ENCODE data around the gene TPR.
A peak's percentile ranks its signal among the peaks of the same experiment; 100 is the strongest.

The TPR gene

GRCh38 chr1:186330758-186331157 is 44.3 kb downstream of the TPR start:
- DNase-seq (ENCODE audit: low spot score): no peak
- no peak for FAIRE-seq

- no peak for FAIRE-seq
- no peak for DNase-seq (ENCODE audit: low spot score)
These were observed 47.7 kb downstream of the TPR start for GRCh38 chr1:186327331-186327730.

- DNase-seq (ENCODE audit: low spot score) (no peak), FAIRE-seq (no peak)
These were observed 49.0 kb downstream of the TPR start for GRCh38 chr1:186326009-186326408.

GRCh38 chr1:186325239-186325638 is 49.8 kb downstream of the TPR start:
- DNase-seq (ENCODE audit: low spot score): no peak
- no peak for FAIRE-seq

- DNase-seq (ENCODE audit: low spot score): no peak
- no peak for FAIRE-seq
These were observed 51.2 kb downstream of the TPR start for GRCh38 chr1:186323865-186324264.

GRCh38 chr1:186315570-186315969 is 59.5 kb downstream of the TPR start:
- DNase-seq (ENCODE audit: low spot score): no peak
- FAIRE-seq: no peak

- no peak for FAIRE-seq
- DNase-seq (ENCODE audit: low spot score): no peak
These were observed 63.5 kb downstream of the TPR start for GRCh38 chr1:186311375-186312051.

GRCh38 chr1:186310307-186310706 is 64.7 kb downstream of the TPR start:
- DNase-seq (ENCODE audit: low spot score) (no peak), FAIRE-seq (no peak)

- DNase-seq (ENCODE audit: low spot score) (no peak), FAIRE-seq (no peak)
These were observed 66.6 kb downstream of the TPR start for GRCh38 chr1:186308264-186309060.

GRCh38 chr1:186307445-186307844 is 67.6 kb downstream of the TPR start:
- DNase-seq (ENCODE audit: low spot score): no peak
- FAIRE-seq: no peak

GRCh38 chr1:186306533-186306932 is 68.5 kb downstream of the TPR start:
- FAIRE-seq (no peak), DNase-seq (ENCODE audit: low spot score) (no peak)

GRCh38 chr1:186304982-186305949 is 69.8 kb downstream of the TPR start:
- FAIRE-seq (no peak), DNase-seq (ENCODE audit: low spot score) (peak; percentile 30)

GRCh38 chr1:186303911-186304310 is 71.1 kb downstream of the TPR start:
- DNase-seq (ENCODE audit: low spot score): no peak
- FAIRE-seq: no peak

GRCh38 chr1:186302381-186302920 is 72.6 kb downstream of the TPR start:
- no peak for DNase-seq (ENCODE audit: low spot score)

GRCh38 chr1:186301448-186301847 is 73.6 kb downstream of the TPR start:
- no peak for FAIRE-seq
- no peak for DNase-seq (ENCODE audit: low spot score)

More at GRCh38 chr1:186302381-186302920, 72.6 kb downstream of the TPR start:
- no peak for FAIRE-seq

- FAIRE-seq: no peak
- no peak for DNase-seq (ENCODE audit: low spot score)
These were observed 75.0 kb downstream of the TPR start for GRCh38 chr1:186300056-186300455.

- DNase-seq (ENCODE audit: low spot score): no peak
- FAIRE-seq: no peak
These were observed 75.5 kb downstream of the TPR start for GRCh38 chr1:186299570-186299969.

- DNase-seq (ENCODE audit: low spot score): no peak
These were observed 76.2 kb downstream of the TPR start for GRCh38 chr1:186298851-186299250.

GRCh38 chr1:186297439-186298045 is 77.5 kb downstream of the TPR start:
- FAIRE-seq (no peak), DNase-seq (ENCODE audit: low spot score) (no peak)

More at GRCh38 chr1:186298851-186299250, 76.2 kb downstream of the TPR start:
- FAIRE-seq: no peak

- FAIRE-seq (no peak), DNase-seq (ENCODE audit: low spot score) (no peak)
These were observed 79.1 kb downstream of the TPR start, which contains the start of gene PRG4 for GRCh38 chr1:186295980-186296379. Gene PRG4 (plus strand): TSS chr1:186296279.

- DNase-seq (ENCODE audit: low spot score) (no peak), FAIRE-seq (no peak)
These were observed 82.2 kb downstream of the TPR start for GRCh38 chr1:186292875-186293274.

Data from urothelium cell line (cell line).